Upper lobe of left lung (tissue), 6 donors: ENCODE results near the gene NME9. TPM values are rescaled to one million over a fixed set of nuclear protein-coding genes. Genes with fewer than 3 reads are reported as not detected.

Experiments
- ATAC-seq, 2 donors: fragments of 200-7000 bp; cut with Tn5 transposase; one replicate each; pipeline ENCODE4 v1.9.1; 2022; ENCODE audit warnings: mild to moderate bottlenecking in 2 of 2, moderate library complexity in 2 of 2; ENCODE audit not compliant: low FRiP score in 2 of 2
- DNase-seq, 2 donors: peaks; one replicate each; pipeline ENCODE4 v3.0.0-alpha.2; 2019 to 2020
- H3K27ac ChIP-seq, 4 donors: fragments of 200-600 bp; sonication (generic); one replicate each; pipeline ENCODE4 v1.5.1; 2016 to 2019
- H3K27me3 ChIP-seq, 4 donors: fragments of 200-600 bp; sonication (generic); one replicate each; pipeline ENCODE4 v1.5.1; 2017 to 2019
- H3K36me3 ChIP-seq, 4 donors: fragments of 200-600 bp; sonication (generic); one replicate each; pipeline ENCODE4 v1.5.1; 2016 to 2019
- H3K4me1 ChIP-seq, 4 donors: fragments of 200-600 bp; sonication (generic); one replicate each; pipeline ENCODE4 v1.5.1; 2018 to 2019
- H3K4me3 ChIP-seq, 4 donors: fragments of 200-600 bp; sonication (generic); one replicate each; pipeline ENCODE4 v1.5.1; 2017 to 2019; ENCODE audit warnings: mild to moderate bottlenecking in 2 of 4, moderate library complexity in 1 of 4
- H3K9me3 ChIP-seq, 4 donors: fragments of 200-600 bp; sonication (generic); one replicate each; pipeline ENCODE4 v1.5.1; 2018 to 2019
- EP300 ChIP-seq, 4 donors: sonication (generic); formaldehyde crosslinking; IDR thresholded peaks; one replicate each; pipeline ENCODE4 v1.5.1; 2017; ENCODE audit warnings: antibody characterized with exemption in 4 of 4, control low read depth in 2 of 4
- POLR2A ChIP-seq, 4 donors: fragments of 450-650 bp; IDR thresholded peaks; one replicate each; pipeline ENCODE4 v1.5.1; 2016 to 2017; ENCODE audit warnings: antibody characterized with exemption in 4 of 4, mild to moderate bottlenecking in 2 of 4
- POLR2AphosphoS5 ChIP-seq, 2 donors: sonication (generic); formaldehyde crosslinking; IDR thresholded peaks; one replicate each; pipeline ENCODE4 v1.5.1; 2017; ENCODE audit warnings: antibody characterized with exemption in 2 of 2
- WGBS, 2 donors: methylation state at CpG; one replicate each; pipeline ENCODE4 v1.1.5; 2017 to 2018; 5-methylcytosine and 5-hydroxymethylcytosine counted together
- total RNA-seq, 6 donors: library from RNA; depleted of rRNA in 4 of 6; stranded (reverse); fragments of >200 nt in 4 of 6; gene quantifications; one replicate each; pipeline versions ENCODE4 v1.1.0 to v1.2.1, GENCODE V29; 2016 to 2021
- TF ChIP-seq, protein P1 (sequence below), 6 experiments: fragments of 450-650 bp in 4 of 6; fragments of 200-600 bp in 2 of 6; sonication (generic) in 2 of 6; IDR thresholded peaks; one replicate each; pipeline ENCODE4 v1.5.1; 2016 to 2019; ENCODE audit warnings: antibody characterized with exemption in 6 of 6
- donor health status: DM: no; HTN: no; CAD: no; lungs with moderate emphysema.
- donor health status: DM: no; HTN: yes; CAD: no; lungs with severe emphysema.

Gene NME9
- total RNA-seq, 6 donors from 2014 or later = 0.46 to 16.5 (median 3.3) TPM

DNA sequence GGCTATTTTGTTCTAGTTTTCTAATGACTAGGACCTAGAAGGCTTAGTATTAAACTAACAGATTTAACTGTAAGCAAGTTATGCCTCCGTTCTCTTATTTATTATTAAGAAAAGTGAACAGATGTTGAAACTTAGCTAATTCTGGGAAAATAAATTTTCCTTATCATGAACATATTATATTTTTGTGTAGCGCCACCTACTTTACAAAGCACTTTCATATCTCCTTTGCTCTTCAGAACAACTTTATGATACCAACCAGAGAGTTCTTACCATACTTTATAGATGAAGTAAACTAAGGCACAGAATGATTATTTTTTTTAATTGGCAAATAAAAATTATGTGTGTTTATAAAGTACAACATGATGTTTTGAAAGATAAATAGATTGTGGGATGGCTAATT is 59.4 kb downstream of the NME9 start:
- no peaks in the 10 kb centered on the region for H3K9me3 ChIP-seq
- TF ChIP-seq POLR2AphosphoS5 (IDR thresholded peaks at IDR 0.05) = no peak
- no peak for TF ChIP-seq EP300 (IDR thresholded peaks at IDR 0.05)
- TF ChIP-seq, protein P1, sequence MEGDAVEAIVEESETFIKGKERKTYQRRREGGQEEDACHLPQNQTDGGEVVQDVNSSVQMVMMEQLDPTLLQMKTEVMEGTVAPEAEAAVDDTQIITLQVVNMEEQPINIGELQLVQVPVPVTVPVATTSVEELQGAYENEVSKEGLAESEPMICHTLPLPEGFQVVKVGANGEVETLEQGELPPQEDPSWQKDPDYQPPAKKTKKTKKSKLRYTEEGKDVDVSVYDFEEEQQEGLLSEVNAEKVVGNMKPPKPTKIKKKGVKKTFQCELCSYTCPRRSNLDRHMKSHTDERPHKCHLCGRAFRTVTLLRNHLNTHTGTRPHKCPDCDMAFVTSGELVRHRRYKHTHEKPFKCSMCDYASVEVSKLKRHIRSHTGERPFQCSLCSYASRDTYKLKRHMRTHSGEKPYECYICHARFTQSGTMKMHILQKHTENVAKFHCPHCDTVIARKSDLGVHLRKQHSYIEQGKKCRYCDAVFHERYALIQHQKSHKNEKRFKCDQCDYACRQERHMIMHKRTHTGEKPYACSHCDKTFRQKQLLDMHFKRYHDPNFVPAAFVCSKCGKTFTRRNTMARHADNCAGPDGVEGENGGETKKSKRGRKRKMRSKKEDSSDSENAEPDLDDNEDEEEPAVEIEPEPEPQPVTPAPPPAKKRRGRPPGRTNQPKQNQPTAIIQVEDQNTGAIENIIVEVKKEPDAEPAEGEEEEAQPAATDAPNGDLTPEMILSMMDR (IDR thresholded peaks at IDR 0.05) = no peak
- TF ChIP-seq POLR2A (IDR thresholded peaks at IDR 0.05) = no peak
- 96 to 99% methylated on average over 2 of the region's 2 CpGs for WGBS, 2 donors
- H3K4me1 ChIP-seq = no peaks in the 10 kb centered on the region
- DNase-seq = no peak
- ATAC-seq = no peak
- H3K4me3 ChIP-seq = no peak overlapping the region
- H3K36me3 ChIP-seq = peaks cover 6 to 81% (median 36%) of the 10 kb centered on the region in 4 donors
- no peaks in the 10 kb centered on the region for H3K27me3 ChIP-seq
- H3K27ac ChIP-seq = no peak overlapping the region

DNA sequence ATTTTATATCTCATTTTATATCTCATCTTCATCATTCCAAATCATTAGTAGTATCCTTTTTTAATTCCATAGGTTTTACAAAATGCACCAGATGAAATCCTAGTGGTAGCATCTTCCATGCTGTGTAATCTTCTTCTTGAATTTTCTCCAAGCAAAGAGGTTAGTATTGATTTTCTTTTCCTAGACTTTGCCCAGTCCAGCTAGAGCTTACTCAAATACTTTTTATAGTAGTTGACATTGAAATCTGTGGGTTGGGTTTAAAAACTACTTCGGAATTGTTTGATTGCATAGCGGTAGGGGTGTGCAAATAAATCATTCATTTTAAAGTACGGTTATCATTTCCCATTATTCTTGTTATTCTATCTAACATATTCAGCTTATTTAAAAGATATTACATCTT is 62.6 kb downstream of the NME9 start:
- TF ChIP-seq POLR2AphosphoS5 (IDR thresholded peaks at IDR 0.05) = no peak
- no peak for TF ChIP-seq POLR2A (IDR thresholded peaks at IDR 0.05)
- TF ChIP-seq, protein P1 (IDR thresholded peaks at IDR 0.05) = no peak
- TF ChIP-seq EP300 (IDR thresholded peaks at IDR 0.05) = no peak
- Histone ChIP-seq H3K27ac (no peak overlapping the region), H3K4me3 (no peak overlapping the region), H3K9me3 (no peaks in the 10 kb centered on the region), H3K4me1 (no peaks in the 10 kb centered on the region), H3K27me3 (no peaks in the 10 kb centered on the region), H3K36me3 (peaks cover 0 to 60% (median 14%) of the 10 kb centered on the region in 4 donors)
- ATAC-seq = no peak
- DNase-seq = no peak
- WGBS, 2 donors = 96 to 99% methylated on average over 3 of the region's 3 CpGs

DNA sequence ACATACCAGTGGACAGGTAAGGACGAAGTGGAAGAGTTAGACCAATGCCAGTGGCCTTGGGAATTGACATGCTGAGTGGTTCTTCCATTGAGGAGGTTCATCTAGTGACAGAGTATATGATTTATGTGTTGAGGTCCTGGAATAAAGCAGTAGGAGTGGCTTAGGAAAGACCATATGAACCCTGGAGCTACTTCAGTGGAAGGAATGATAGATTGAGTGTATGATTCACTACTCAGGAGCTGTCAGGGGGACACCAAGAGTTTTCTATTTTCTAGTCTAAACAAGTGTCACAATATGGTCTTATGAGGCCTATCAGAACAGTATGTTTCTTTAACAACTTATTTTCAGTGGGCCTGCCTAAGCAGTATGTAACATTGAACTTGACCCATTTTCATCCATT is 63.9 kb downstream of the NME9 start:
- no peaks in the 10 kb centered on the region for H3K9me3 ChIP-seq
- H3K4me1 ChIP-seq = no peaks in the 10 kb centered on the region
- no peak overlapping the region for H3K4me3 ChIP-seq
- ATAC-seq (no peak), DNase-seq (no peak)
- H3K27ac ChIP-seq = no peak overlapping the region
- WGBS, 2 donors = 100% methylated on average over 1 of the region's 1 CpG
- no peak for TF ChIP-seq EP300 (IDR thresholded peaks at IDR 0.05)
- no peak for TF ChIP-seq POLR2A (IDR thresholded peaks at IDR 0.05)
- no peak for TF ChIP-seq POLR2AphosphoS5 (IDR thresholded peaks at IDR 0.05)
- TF ChIP-seq, protein P1 (IDR thresholded peaks at IDR 0.05) = no peak
- H3K36me3 ChIP-seq = peaks cover 0 to 48% (median 12%) of the 10 kb centered on the region in 4 donors
- H3K27me3 ChIP-seq = no peaks in the 10 kb centered on the region

DNA sequence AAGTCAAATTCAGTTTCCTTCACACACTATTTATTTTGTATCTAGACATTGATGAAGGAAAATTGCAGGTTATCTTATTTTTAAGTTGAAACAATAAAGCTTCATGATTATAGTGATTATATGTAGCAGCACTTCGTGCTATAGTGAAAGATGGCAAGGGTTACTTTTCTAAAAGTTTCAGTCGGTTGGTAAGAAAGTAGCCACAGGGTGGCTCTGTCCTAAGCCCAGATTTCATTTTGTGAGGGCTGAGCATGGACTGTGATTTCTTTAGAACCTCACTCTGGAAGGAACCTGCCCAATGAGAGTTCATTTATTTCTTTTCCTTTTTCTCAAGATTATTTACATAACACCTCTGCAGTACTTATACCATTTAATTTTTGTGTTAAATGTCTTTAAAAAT is 66.5 kb downstream of the NME9 start:
- ATAC-seq (no peak), DNase-seq (no peak)
- WGBS, 2 donors = 55 to 58% methylated on average over 2 of the region's 2 CpGs
- no peaks in the 10 kb centered on the region for H3K27me3 ChIP-seq
- H3K4me1 ChIP-seq = no peaks in the 10 kb centered on the region
- no peak overlapping the region for H3K4me3 ChIP-seq
- TF ChIP-seq, protein P1 (IDR thresholded peaks at IDR 0.05) = no peak
- no peak for TF ChIP-seq POLR2AphosphoS5 (IDR thresholded peaks at IDR 0.05)
- no peak for TF ChIP-seq POLR2A (IDR thresholded peaks at IDR 0.05)
- no peak for TF ChIP-seq EP300 (IDR thresholded peaks at IDR 0.05)
- peaks cover 0 to 50% (median 10%) of the 10 kb centered on the region in 4 donors for H3K36me3 ChIP-seq
- H3K9me3 ChIP-seq = no peaks in the 10 kb centered on the region
- no peak overlapping the region for H3K27ac ChIP-seq

DNA sequence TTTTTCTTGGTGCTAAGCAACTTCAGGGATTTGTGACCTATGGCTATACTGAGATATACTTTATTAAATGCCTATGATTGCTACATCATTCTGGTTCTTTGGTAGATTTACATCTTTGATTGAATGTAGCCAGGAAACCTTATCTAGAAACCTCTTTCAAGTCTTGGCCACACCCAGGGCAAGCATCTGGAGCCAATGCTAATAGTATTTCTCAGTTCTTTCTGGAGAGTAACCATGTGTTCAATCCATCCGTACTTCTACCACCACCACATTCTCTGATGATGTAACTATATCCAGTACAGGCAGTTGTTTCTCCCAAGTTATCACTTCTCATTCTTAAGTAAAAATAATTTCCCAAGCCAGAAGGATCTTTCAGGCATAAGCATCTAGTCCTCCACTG is 69.0 kb downstream of the NME9 start:
- no peak for DNase-seq
- H3K27ac ChIP-seq = no peak overlapping the region
- no peaks in the 10 kb centered on the region for H3K27me3 ChIP-seq
- H3K9me3 ChIP-seq = no peaks in the 10 kb centered on the region
- peaks cover 0 to 31% (median 6%) of the 10 kb centered on the region in 4 donors for H3K36me3 ChIP-seq
- ATAC-seq = no peak
- WGBS, 2 donors = 55 to 87% methylated on average over 1 of the region's 1 CpG
- H3K4me3 ChIP-seq = no peak overlapping the region
- TF ChIP-seq, protein P1 (IDR thresholded peaks at IDR 0.05) = no peak
- no peak for TF ChIP-seq POLR2AphosphoS5 (IDR thresholded peaks at IDR 0.05)
- TF ChIP-seq POLR2A (IDR thresholded peaks at IDR 0.05) = no peak
- no peak for TF ChIP-seq EP300 (IDR thresholded peaks at IDR 0.05)
- no peaks in the 10 kb centered on the region for H3K4me1 ChIP-seq
